Pancreas (tissue), 10 donors: Measurements from ENCODE around the gene ARF1. TPM values are rescaled to one million over a fixed set of nuclear protein-coding genes. Genes with fewer than 3 reads are reported as not detected.

Experiments used
- ATAC-seq, 4 donors: fragments of 200-7000 bp; cut with Tn5 transposase; one replicate each; pipeline versions ENCODE4 v1.8.0 to v1.9.1; 2020; ENCODE audit warnings: mild to moderate bottlenecking in 4 of 4, moderate library complexity in 4 of 4
- DNase-seq, 6 donors: peaks; one replicate each; pipeline ENCODE4 v3.0.0-alpha.2; 2020
- FAIRE-seq: peaks from 2 replicates; lab custom pipeline; 2012; peaks lifted over from hg19 to GRCh38; lab: Jason Lieb, UNC
- H3K27ac ChIP-seq, 4 donors: fragments of 200-600 bp; sonication (generic); 1 replicate in 3 of 4; 2 replicates in 1 of 4; pipeline versions ENCODE4 v1.5.0 to v1.8.0; 2020
- H3K27me3 ChIP-seq, 4 donors: fragments of 200-600 bp; one replicate each; pipeline ENCODE4 v1.8.0; 2021
- H3K36me3 ChIP-seq, 3 donors: fragments of 200-600 bp; sonication (generic) in 1 of 3; one replicate each; pipeline versions ENCODE4 v1.5.0 to v1.8.0; 2020 to 2021
- H3K4me1 ChIP-seq, 3 donors: fragments of 200-600 bp; one replicate each; pipeline ENCODE4 v1.8.0; 2021
- H3K4me3 ChIP-seq, 4 donors: fragments of 200-600 bp; sonication (generic) in 2 of 4; one replicate each; pipeline versions ENCODE4 v1.5.0 to v1.8.0; 2020 to 2021
- H3K9me3 ChIP-seq, 4 donors: fragments of 200-600 bp; one replicate each; pipeline ENCODE4 v1.8.0; 2021
- CTCF ChIP-seq, 4 donors: fragments of 200-600 bp; sonication (generic) in 3 of 4; IDR thresholded peaks; one replicate each; pipeline versions ENCODE4 v1.5.0 to v1.8.0; 2021; ENCODE audit warnings: antibody characterized with exemption in 4 of 4
- WGBS, 2 donors: extraction: QIAGEN DNeasy Blood & Tissue Kit; methylation state at CpG; one replicate each; pipeline ENCODE4 v1.1.7; 2013; 5-methylcytosine and 5-hydroxymethylcytosine counted together
- intact Hi-C, 3 donors: fragments of 100-400 bp; cut with DNase I; formaldehyde crosslinking; loops; one replicate each; pipeline versions ENCODE4 v1.11.1 to v1.14.2; 2022
- polyA plus RNA-seq, 2 donors: library from polyadenylated mRNA; stranded (reverse); fragments of 200-250 nt; gene quantifications; one replicate each; pipeline ENCODE4 v1.2.3, GENCODE V29; 2013
- total RNA-seq, 6 donors: library from RNA; stranded (reverse); fragmentation: NEBNext Ultra II Directional in 4 of 6; extraction: Animal tissue kit (Norgen Biotek cat#: 25700) in 4 of 6; gene quantifications; one replicate each; pipeline versions ENCODE4 v1.2.1 to v1.2.4, GENCODE V29; 2021 to 2023
- donor health status: healthy with polysubstance abuse.
- donor health status: DM: no; HTN: no; CAD: no; lungs with moderate emphysema.
- donor health status: DM: no; HTN: no; CAD: no.
- donor health status: control.
- donor health status: control.
- donor health status: Bipolar disorder and iron deficiency.
- donor health status: DM: yes; HTN: yes; CAD: no.
- donor health status: DM: no; HTN: no; CAD: no.
- donor health status: DM: no; HTN: no; CAD: no.
- donor health status: DM: yes; HTN: yes; CAD: no.

The ARF1 gene
- total and polyA plus RNA-seq, 8 donors = 160 to 251 (median 205) TPM

- no peaks in the 10 kb centered on the region for H3K27me3 ChIP-seq
- no peaks in the 10 kb centered on the region for H3K9me3 ChIP-seq
- TF ChIP-seq CTCF (IDR thresholded peaks at IDR 0.05) = no peak
- peaks cover 0 to 21% (median 0%) of the 10 kb centered on the region in 3 donors for H3K36me3 ChIP-seq
- DNase-seq (peak; percentile 89 to 98 (median 94)), FAIRE-seq (no peak), ATAC-seq (peak; percentile 85 to 93 (median 86))
- WGBS, 2 donors = 0% methylated on average over 68 to 104 of the region's 104 CpGs
- peak within 1 kb of the TSS; percentile 81 to 94 (median 90) for H3K27ac ChIP-seq
- intact Hi-C loops = no loop called here
- H3K4me3 ChIP-seq = peak within 1 kb of the TSS; percentile 56 to 77 (median 70)
- H3K4me1 ChIP-seq = peaks cover 0 to 12% (median 0%) of the 10 kb centered on the region in 3 donors
Measured at GRCh38 chr1:228102791-228103620, 20.5 kb downstream of the ARF1 start, which contains the start of gene C1orf35. TSS of gene C1orf35 (minus strand) at chr1:228103325. CDS start at chr1:228103227, 98 bp downstream.

- Histone ChIP-seq H3K9me3 (no peaks in the 10 kb centered on the region), H3K4me1 (peaks cover 0 to 18% (median 4%) of the 10 kb centered on the region in 3 donors), H3K27ac (no peak overlapping the region), H3K4me3 (no peak overlapping the region), H3K36me3 (peaks cover 0 to 4% (median 0%) of the 10 kb centered on the region in 3 donors), H3K27me3 (no peaks in the 10 kb centered on the region)
- ATAC-seq (no peak), FAIRE-seq (no peak), DNase-seq (peak in 5 of 6 donors; percentile 20 to 66 (median 35))
- intact Hi-C loops = no loop called here
- 47 to 58% methylated on average over 7 of the region's 7 CpGs for WGBS, 2 donors
- TF ChIP-seq CTCF (IDR thresholded peaks at IDR 0.05) = no peak
Measured at GRCh38 chr1:228104526-228105269, 22.2 kb downstream of the ARF1 start.

GRCh38 chr1:228105270-228105995, 22.9 kb downstream of the ARF1 start:
- Histone ChIP-seq H3K9me3 (no peaks in the 10 kb centered on the region), H3K36me3 (no peaks in the 10 kb centered on the region), H3K4me1 (peaks cover 2 to 18% (median 7%) of the 10 kb centered on the region in 3 donors), H3K4me3 (no peak overlapping the region), H3K27ac (no peak overlapping the region), H3K27me3 (no peaks in the 10 kb centered on the region)
- FAIRE-seq (no peak), ATAC-seq (no peak), DNase-seq (peak in 4 of 6 donors; percentile 16 to 81 (median 32))
- no peak for TF ChIP-seq CTCF (IDR thresholded peaks at IDR 0.05)
- 78 to 85% methylated on average over 9 of the region's 9 CpGs for WGBS, 2 donors
- intact Hi-C loops = no loop called here

- Histone ChIP-seq H3K36me3 (no peaks in the 10 kb centered on the region), H3K4me3 (no peak overlapping the region), H3K4me1 (peaks cover 5 to 18% (median 7%) of the 10 kb centered on the region in 3 donors), H3K9me3 (no peaks in the 10 kb centered on the region), H3K27me3 (no peaks in the 10 kb centered on the region), H3K27ac (no peak overlapping the region)
- TF ChIP-seq CTCF (IDR thresholded peaks at IDR 0.05) = no peak
- no peak for ATAC-seq
- intact Hi-C loops = no loop called here
- FAIRE-seq = no peak
- 74 to 76% methylated on average over 8 of the region's 8 CpGs for WGBS, 2 donors
- DNase-seq = peak in 2 of 6 donors; percentile 14 to 63
Measured at GRCh38 chr1:228105996-228106799, 23.7 kb downstream of the ARF1 start.
